Activated CD8-positive, alpha-beta memory T cell treated with anti-CD3 and anti-CD28 coated beads for 36 hours (primary cell): ENCODE results near the gene GZMH. TPM values are rescaled to one million over a fixed set of nuclear protein-coding genes. Genes with fewer than 3 reads are reported as not detected.
"Not testable (repeated sequence)": the region's sequence is repeated elsewhere in the genome, so short reads cannot be mapped to it uniquely, and the experiment has no call there.

ENCODE experiments used
- CTCF ChIA-PET: fragments of 350-600 bp; sonication (Branson Sonifier 250); formaldehyde crosslinking; loops from one replicate; lab custom pipeline; 2021; ENCODE audit warnings: antibody characterized with exemption; lab: Charles Lee
- POLR2A ChIA-PET: fragments of 350-600 bp; sonication (Branson Sonifier 250); formaldehyde crosslinking; loops from one replicate; lab custom pipeline; 2021; ENCODE audit warnings: antibody characterized with exemption; lab: Charles Lee
- total RNA-seq, 2 experiments: library from RNA; stranded (reverse); gene quantifications; one replicate each; pipeline ENCODE4 v1.2.3, GENCODE V29; 2021

GZMH gene
- total RNA-seq, 2 experiments from 2014 or later: 151 to 156 TPM

GRCh38 chr14:24607081-24607480 lies 2.4 kb downstream of the GZMH start:
- ChIA-PET CTCF (interaction anchor here (0.7 to 1.8 kb wide), 5 partner anchors 9 to 126 kb away, joined by 3 to 7 read pairs (median 3); partner anchors contain the start of gene GZMB), POLR2A (interaction anchor here (1.0 to 2.1 kb wide), 3 partner anchors 24 to 67 kb away, joined by 4 to 9 read pairs (median 7); partner anchors contain the start of gene GZMB)

- ChIA-PET CTCF (interaction anchor here (0.7 to 2.0 kb wide), 11 partner anchors 10 to 167 kb away, joined by 3 to 9 read pairs (median 4); partner anchors contain the start of gene GZMB), POLR2A (interaction anchor here (0.7 to 2.1 kb wide), 6 partner anchors 21 to 67 kb away, joined by 3 to 9 read pairs (median 5); partner anchors contain the start of gene GZMB)
These were observed 3.2 kb downstream of the GZMH start for GRCh38 chr14:24606297-24606696.

- ChIA-PET CTCF (interaction anchor here (0.8 to 2.0 kb wide), 17 partner anchors 8 to 166 kb away, joined by 3 to 9 read pairs (median 3); partner anchors contain the start of gene GZMB), POLR2A (interaction anchor here (0.7 to 2.1 kb wide), 6 partner anchors 21 to 68 kb away, joined by 3 to 9 read pairs (median 5); partner anchors contain the start of gene GZMB)
These were observed 3.9 kb downstream of the GZMH start for GRCh38 chr14:24605435-24606190.

- POLR2A ChIA-PET: no interaction called here
- CTCF ChIA-PET: no interaction called here
These were observed 12.1 kb downstream of the GZMH start for GRCh38 chr14:24597403-24597802.

- ChIA-PET POLR2A (no interaction called here), CTCF (no interaction called here)
These were observed 14.2 kb downstream of the GZMH start for GRCh38 chr14:24595073-24595808.

DNA sequence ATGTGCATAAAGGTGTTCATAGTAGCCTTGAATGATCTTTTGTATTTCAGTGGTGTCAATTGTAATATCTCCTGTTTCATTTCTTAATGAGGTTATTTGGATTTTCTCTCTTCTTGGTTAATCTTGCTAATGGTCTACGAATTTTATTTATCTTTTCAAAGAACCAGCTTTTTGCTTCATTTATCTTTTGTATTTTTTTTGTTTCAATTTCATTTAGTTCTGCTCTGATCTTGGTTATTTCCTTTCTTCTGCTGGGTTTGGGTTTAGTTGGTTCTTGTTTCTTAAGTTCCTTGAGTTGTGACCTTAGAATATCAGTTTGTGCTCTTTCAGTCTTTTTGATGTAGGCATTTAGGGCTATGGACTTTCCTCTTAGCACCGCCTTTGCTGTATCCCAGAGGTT lies 18.5 kb downstream of the GZMH start:
- POLR2A ChIA-PET, CTCF ChIA-PET: not testable (repeated sequence)

DNA sequence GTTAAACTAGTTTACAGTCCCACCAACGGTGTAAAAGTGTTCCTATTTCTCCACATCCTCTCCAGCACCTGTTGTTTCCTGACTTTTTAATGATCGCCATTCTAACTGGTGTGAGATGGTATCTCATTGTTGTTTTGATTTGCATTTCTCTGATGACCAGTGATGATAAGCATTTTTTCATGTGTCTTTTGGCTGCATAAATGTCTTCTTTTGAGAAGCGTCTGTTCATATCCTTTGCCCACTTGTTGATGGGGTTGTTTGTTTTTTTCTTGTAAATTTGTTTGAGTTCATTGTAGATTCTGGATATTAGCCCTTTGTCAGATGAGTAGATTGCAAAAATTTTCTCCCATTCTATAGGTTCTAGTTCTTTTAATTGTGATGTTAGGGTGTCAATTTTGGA lies 25.1 kb downstream of the GZMH start:
- CTCF ChIA-PET, POLR2A ChIA-PET: not testable (repeated sequence)

GRCh38 chr14:24578558-24578957 lies 30.9 kb downstream of the GZMH start:
- POLR2A ChIA-PET: no interaction called here
- CTCF ChIA-PET: no interaction called here

GRCh38 chr14:24576771-24577170 lies 32.7 kb downstream of the GZMH start:
- ChIA-PET CTCF (interaction anchor here (1.2 kb wide), 1 partner anchor 9 kb away, joined by 3 read pairs; no protein-coding TSS in a partner anchor), POLR2A (no interaction called here)

DNA sequence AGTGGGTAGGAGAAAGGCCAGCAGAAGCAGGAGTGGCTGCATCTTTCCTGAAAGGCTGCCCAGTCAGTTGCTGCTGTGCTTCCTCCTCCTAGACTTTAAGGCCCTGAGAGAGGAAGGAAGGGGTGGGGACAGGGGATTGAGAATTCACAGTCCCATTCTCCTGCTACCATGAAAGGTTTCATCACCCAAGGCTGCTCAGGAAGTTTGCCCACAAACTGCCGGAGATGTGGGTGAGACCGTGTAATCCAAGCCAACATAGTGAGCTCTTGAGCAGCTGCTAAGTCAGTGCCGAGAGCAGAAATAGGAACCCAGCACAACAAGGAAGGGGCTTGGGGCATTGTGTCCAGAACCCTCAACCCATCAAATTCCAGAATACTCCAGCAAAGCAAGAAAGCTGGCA lies 33.3 kb downstream of the GZMH start, which contains the start of gene CTSG:
Gene CTSG (minus strand): TSS at position 69 of the 400 bp plus-strand sequence. CDS start 27 bp downstream, at position 42.
- CTCF ChIA-PET: interaction anchor here (1.2 kb wide), 1 partner anchor 9 kb away, joined by 3 read pairs; no protein-coding TSS in a partner anchor
- POLR2A ChIA-PET: no interaction called here

GRCh38 chr14:24574206-24574774 lies 35.2 kb downstream of the GZMH start:
- POLR2A ChIA-PET: no interaction called here
- CTCF ChIA-PET: no interaction called here

DNA sequence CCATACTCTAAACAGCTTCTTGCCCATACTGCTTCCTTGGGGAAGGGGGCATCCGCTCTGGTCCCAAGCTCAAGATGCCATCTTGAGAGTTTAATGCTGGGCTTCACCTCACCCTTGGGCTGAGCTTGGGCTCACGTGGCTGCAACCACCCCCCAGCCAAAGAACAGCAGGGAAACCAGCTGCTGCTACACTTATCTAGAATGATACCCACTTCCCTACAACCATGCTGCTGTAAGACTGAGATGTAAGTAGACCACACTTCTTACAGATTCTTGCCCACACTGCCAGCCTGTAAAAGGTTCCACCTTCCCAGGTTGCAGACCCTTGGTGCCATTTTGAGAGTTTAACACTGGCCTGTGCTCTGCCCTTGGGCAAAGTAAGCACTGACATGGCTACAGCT lies 43.2 kb downstream of the GZMH start:
- ChIA-PET POLR2A (no interaction called here), CTCF (no interaction called here)

GRCh38 chr14:24565766-24566165 lies 43.7 kb downstream of the GZMH start:
- ChIA-PET POLR2A (no interaction called here), CTCF (interaction anchor here (0.7 kb wide), 1 partner anchor 56 kb away, joined by 3 read pairs; no protein-coding TSS in a partner anchor)

DNA sequence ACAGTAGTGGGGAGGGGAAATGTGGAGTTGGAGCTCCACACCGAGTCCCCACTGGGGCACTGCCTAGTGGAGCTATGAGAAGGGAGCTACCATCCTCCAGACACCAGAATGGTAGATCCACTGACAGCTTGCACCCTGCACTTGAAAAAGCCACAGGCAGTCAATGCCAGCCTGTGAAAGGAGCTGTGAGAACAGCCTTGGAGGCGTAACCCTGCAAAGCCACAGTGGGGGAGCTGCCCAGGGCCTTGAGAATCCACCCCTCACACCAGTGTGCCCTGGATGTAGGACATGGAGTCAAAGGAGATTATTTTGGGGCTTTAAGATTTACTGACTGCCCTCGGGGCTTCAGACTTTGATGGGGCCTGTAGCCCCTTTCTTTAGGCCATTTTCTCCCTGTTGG lies 46.0 kb downstream of the GZMH start:
- CTCF ChIA-PET: no interaction called here

GRCh38 chr14:24556756-24557155 lies 52.7 kb downstream of the GZMH start:
- CTCF ChIA-PET: no interaction called here

More for the DNA sequence above, 46.0 kb downstream of the GZMH start:
- POLR2A ChIA-PET: no interaction called here

More at GRCh38 chr14:24556756-24557155, 52.7 kb downstream of the GZMH start:
- POLR2A ChIA-PET: no interaction called here

Other genes starting within 250 kb of the GZMH start
- gene NFATC4, start 241.5 kb downstream of the GZMH start, total RNA-seq: under 1 TPM; 0.78 to 0.93 TPM
- gene NYNRIN, start 210.7 kb downstream of the GZMH start, total RNA-seq: under 1 TPM; 0.06 TPM
- 1 to 10 TPM; 8.1 to 8.9 TPM for gene CBLN3, start 180.0 kb downstream of the GZMH start, total RNA-seq
- 10 to 100 TPM; 53.4 to 57.9 TPM for gene KHNYN, start 179.7 kb downstream of the GZMH start, total RNA-seq
- 10 to 100 TPM; 53.2 to 59.0 TPM for gene SDR39U1, start 166.9 kb downstream of the GZMH start, total RNA-seq
- not detected for gene CMA1, start 101.4 kb downstream of the GZMH start, total RNA-seq
- not detected for gene CTSG, start 33.4 kb downstream of the GZMH start, total RNA-seq
- gene GZMB, start 24.5 kb upstream of the GZMH start, total RNA-seq: 1,000 to 10,000 TPM; 6,616 to 6,714 TPM